Prostate gland (tissue), 2 donors: ENCODE data around the gene CYP2C8. TPM values are rescaled to one million over a fixed set of nuclear protein-coding genes. Genes with fewer than 3 reads are reported as not detected.
"Not testable (repeated sequence)": the region's sequence is repeated elsewhere in the genome, so short reads cannot be mapped to it uniquely, and the experiment has no call there.

Source experiments
- DNase-seq: peaks from one replicate; pipeline ENCODE4 v3.0.0-alpha.2; 2019; ENCODE audit warnings: low spot score
- H3K27ac ChIP-seq, 2 donors: fragments of 200-600 bp; sonication (generic); 2 replicates each; pipeline ENCODE4 v1.5.1; 2017 to 2019
- H3K27me3 ChIP-seq: fragments of 200-600 bp; sonication (generic); replicated peaks from 2 replicates; pipeline ENCODE4 v1.5.1; 2019; ENCODE audit not compliant: insufficient read depth
- H3K36me3 ChIP-seq, 2 donors: fragments of 200-600 bp; sonication (generic); 1 replicate in 1 of 2; 2 replicates in 1 of 2; pipeline versions ENCODE4 v1.5.1 to v1.8.1; 2017 to 2019
- H3K4me1 ChIP-seq: fragments of 200-600 bp; sonication (generic); replicated peaks from 2 replicates; pipeline ENCODE4 v1.5.1; 2019
- H3K4me3 ChIP-seq, 2 donors: fragments of 200-600 bp; sonication (generic); 2 replicates each; pipeline ENCODE4 v1.5.1; 2017 to 2019
- H3K9me3 ChIP-seq: fragments of 200-600 bp; sonication (generic); 2 replicates; pipeline ENCODE4 v1.5.1; 2017
- CTCF ChIP-seq, 4 experiments: fragments of 200-600 bp in 2 of 4; fragments of 450-650 bp in 2 of 4; sonication (generic) in 2 of 4; IDR thresholded peaks; 1 replicate in 3 of 4; 2 replicates in 1 of 4; pipeline ENCODE4 v1.5.1; 2016 to 2019; ENCODE audit warnings: antibody characterized with exemption in 4 of 4, mild to moderate bottlenecking in 2 of 4, moderate library complexity in 2 of 4
- POLR2A ChIP-seq: fragments of 450-650 bp; IDR thresholded peaks from one replicate; pipeline ENCODE4 v1.6.1; 2016; ENCODE audit warnings: antibody characterized with exemption, mild to moderate bottlenecking
- POLR2AphosphoS5 ChIP-seq: sonication (generic); formaldehyde crosslinking; IDR thresholded peaks from one replicate; pipeline ENCODE4 v1.6.1; 2017; ENCODE audit warnings: antibody characterized with exemption
- WGBS: methylation state at CpG from one replicate; pipeline ENCODE4 v1.1.5; 2018; 5-methylcytosine and 5-hydroxymethylcytosine counted together
- intact Hi-C: fragments of 100-400 bp; cut with DNase I; formaldehyde crosslinking; loops from one replicate; pipeline ENCODE4 v1.14.2; 2022
- total RNA-seq, 2 donors: library from RNA; depleted of rRNA; stranded (reverse); fragments of >200 nt; gene quantifications; one replicate each; pipeline ENCODE4 v1.1.0, GENCODE V29; 2016

The CYP2C8 gene
- under 1 TPM; 0.36 to 0.40 TPM for total RNA-seq

- no peaks in the 10 kb centered on the region for H3K27me3 ChIP-seq
- H3K36me3 ChIP-seq, result no peaks in the 10 kb centered on the region
- H3K27ac ChIP-seq, result no peak within 1 kb of the TSS
- no peak for DNase-seq
- intact Hi-C loops, result no loop called here
- no peaks in the 10 kb centered on the region for H3K4me1 ChIP-seq
- TF ChIP-seq POLR2A (no peak), CTCF (IDR thresholded peaks at IDR 0.05) (no peak), POLR2AphosphoS5 (no peak)
- no peaks in the 10 kb centered on the region for H3K9me3 ChIP-seq
- no peak within 1 kb of the TSS for H3K4me3 ChIP-seq
Measured at GRCh38 chr10:95069286-95069685, at the start of gene CYP2C8. Gene CYP2C8, minus strand, starts transcription at chr10:95069497. Its CDS starts 95 bp downstream, at chr10:95069402.

- H3K4me3 ChIP-seq, result no peak overlapping the region
- H3K27me3 ChIP-seq, result no peaks in the 10 kb centered on the region
- H3K27ac ChIP-seq, result no peak overlapping the region
- TF ChIP-seq POLR2AphosphoS5 (no peak), CTCF (IDR thresholded peaks at IDR 0.05) (no peak)
- intact Hi-C loops, result no loop called here
- no peak for DNase-seq
- H3K9me3 ChIP-seq, result no peaks in the 10 kb centered on the region
- no peaks in the 10 kb centered on the region for H3K36me3 ChIP-seq
- H3K4me1 ChIP-seq, result no peaks in the 10 kb centered on the region
- 89% methylated on average over 2 of the region's 2 CpGs for WGBS
Measured at GRCh38 chr10:95116869-95117269, 47.6 kb upstream of the CYP2C8 start.

GRCh38 chr10:95110823-95111222 lies 41.5 kb upstream of the CYP2C8 start:
- WGBS, result 67% methylated on average over 6 of the region's 6 CpGs
- H3K4me1 ChIP-seq, H3K27ac ChIP-seq, H3K36me3 ChIP-seq, H3K27me3 ChIP-seq, H3K4me3 ChIP-seq, DNase-seq, H3K9me3 ChIP-seq, intact Hi-C loops: not testable (repeated sequence)

- Histone ChIP-seq H3K27me3 (no peaks in the 10 kb centered on the region), H3K27ac (no peak overlapping the region), H3K9me3 (no peaks in the 10 kb centered on the region), H3K36me3 (no peaks in the 10 kb centered on the region), H3K4me1 (no peaks in the 10 kb centered on the region), H3K4me3 (no peak overlapping the region)
- intact Hi-C loops, result no loop called here
- 50% methylated on average over 1 of the region's 1 CpG for WGBS
- no peak for DNase-seq
- TF ChIP-seq CTCF (IDR thresholded peaks at IDR 0.05) (no peak), POLR2A (no peak), POLR2AphosphoS5 (no peak)
Measured at GRCh38 chr10:95097805-95098204, 28.5 kb upstream of the CYP2C8 start.

GRCh38 chr10:95096143-95096542 lies 26.8 kb upstream of the CYP2C8 start:
- intact Hi-C loops, result no loop called here
- H3K27me3 ChIP-seq, result no peaks in the 10 kb centered on the region
- no peak overlapping the region for H3K27ac ChIP-seq
- H3K4me3 ChIP-seq, result no peak overlapping the region
- no peak for DNase-seq
- H3K4me1 ChIP-seq, result no peaks in the 10 kb centered on the region
- no peak for TF ChIP-seq POLR2AphosphoS5
- no peak for TF ChIP-seq CTCF (IDR thresholded peaks at IDR 0.05)
- no peak for TF ChIP-seq POLR2A
- H3K36me3 ChIP-seq, result no peaks in the 10 kb centered on the region
- H3K9me3 ChIP-seq, result no peaks in the 10 kb centered on the region
- 87% methylated on average over 1 of the region's 1 CpG for WGBS

- H3K36me3 ChIP-seq, intact Hi-C loops, H3K4me3 ChIP-seq, H3K27me3 ChIP-seq, H3K27ac ChIP-seq, H3K9me3 ChIP-seq, DNase-seq, H3K4me1 ChIP-seq: not testable (repeated sequence)
- 92% methylated on average over 3 of the region's 5 CpGs for WGBS
Measured at GRCh38 chr10:95079626-95080025, 10.3 kb upstream of the CYP2C8 start.
